PFSK-1 (cell line): ENCODE measurements around the gene RAB6B.

Source experiments
- FOXP2 ChIP-seq: optimal IDR thresholded peaks from 2 replicates; pipeline ENCODE3; 2011; ENCODE audit warnings: borderline replicate concordance, control low read depth, inconsistent platforms; ENCODE audit not compliant: insufficient read depth; ENCODE audit errors: extremely low read length, extremely low read depth
- POLR2AphosphoS5 ChIP-seq: IDR thresholded peaks from 2 replicates; pipeline ENCODE4 v1.6.1; 2012; ENCODE audit warnings: low read depth, mild to moderate bottlenecking, control low read depth, low read length, moderate library complexity
- REST ChIP-seq, 2 experiments: IDR thresholded peaks; 2 replicates each; pipeline versions ENCODE4 v1.6.1 to v1.8.0; 2011 to 2012; ENCODE audit warnings: low read depth in 2 of 2, low read length in 2 of 2, control low read depth in 1 of 2, inconsistent platforms in 1 of 2, mild to moderate bottlenecking in 1 of 2, moderate library complexity in 1 of 2; ENCODE audit not compliant: insufficient read depth in 1 of 2
- SIN3A ChIP-seq: IDR thresholded peaks from 2 replicates; pipeline ENCODE4 v1.6.1; 2012; ENCODE audit warnings: mild to moderate bottlenecking, low read length, moderate library complexity, borderline replicate concordance; ENCODE audit not compliant: insufficient read depth
- TAF1 ChIP-seq: IDR thresholded peaks from 2 replicates; pipeline ENCODE4 v1.6.1; 2012; ENCODE audit warnings: low read length, control low read depth, borderline replicate concordance; ENCODE audit not compliant: insufficient read depth

RAB6B gene

GRCh38 chr3:133937756-133938601, 42.3 kb upstream of the RAB6B start:
- TF ChIP-seq TAF1 (no peak), SIN3A (no peak), FOXP2 (no peak), POLR2AphosphoS5 (no peak), REST (IDR thresholded peaks at IDR 0.05; ENCODE audit: insufficient read depth in 1 of 2, low read depth in 2 of 2, low read length in 2 of 2) (no peak)

GRCh38 chr3:133937061-133937686, 41.5 kb upstream of the RAB6B start:
- no peak for TF ChIP-seq FOXP2
- TF ChIP-seq SIN3A: no peak
- TF ChIP-seq TAF1: no peak
- no peak for TF ChIP-seq POLR2AphosphoS5
- no peak for TF ChIP-seq REST (IDR thresholded peaks at IDR 0.05; ENCODE audit: insufficient read depth in 1 of 2, low read depth in 2 of 2, low read length in 2 of 2)

GRCh38 chr3:133935843-133936769, 40.4 kb upstream of the RAB6B start:
- TF ChIP-seq POLR2AphosphoS5 (no peak), TAF1 (no peak), SIN3A (no peak), REST (IDR thresholded peaks at IDR 0.05; ENCODE audit: insufficient read depth in 1 of 2, low read depth in 2 of 2, low read length in 2 of 2) (no peak), FOXP2 (no peak)

- TF ChIP-seq FOXP2 (no peak), SIN3A (no peak), POLR2AphosphoS5 (no peak), TAF1 (no peak), REST (IDR thresholded peaks at IDR 0.05; ENCODE audit: insufficient read depth in 1 of 2, low read depth in 2 of 2, low read length in 2 of 2) (no peak)
These were observed 39.5 kb upstream of the RAB6B start for GRCh38 chr3:133934996-133935842.
